Measurements from ENCODE around the gene ZBED6.

Gene ZBED6

DNA sequence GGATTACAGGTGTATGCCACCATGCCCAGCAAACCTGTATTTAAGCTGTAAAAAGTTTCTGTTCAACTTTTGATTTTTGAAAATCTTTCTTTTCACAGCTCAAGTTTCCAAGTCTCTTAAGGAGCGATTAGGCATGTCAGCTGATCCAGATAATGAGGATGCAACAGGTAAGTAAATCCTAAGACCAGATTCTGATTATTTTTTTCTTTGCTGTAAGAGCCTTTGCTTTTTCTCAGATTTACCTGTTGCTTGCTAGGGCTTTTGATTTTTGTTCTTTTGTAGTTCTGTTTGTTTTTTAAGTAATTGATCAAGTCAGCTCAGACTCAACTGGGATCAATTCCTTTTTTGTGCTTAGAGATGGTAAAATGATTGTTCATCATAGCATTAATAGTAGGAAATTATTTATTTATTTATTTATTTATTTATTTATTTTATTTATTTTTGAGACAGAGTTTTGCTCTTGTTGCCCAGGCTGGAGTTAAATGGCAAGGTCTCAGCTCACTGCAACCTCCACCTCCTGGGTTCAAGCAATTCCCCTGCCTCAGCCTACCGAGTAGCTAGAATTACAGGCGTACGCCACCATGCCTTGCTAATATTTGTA is 44.9 kb downstream of the ZBED6 start:
- DNase-seq: no peak

DNA sequence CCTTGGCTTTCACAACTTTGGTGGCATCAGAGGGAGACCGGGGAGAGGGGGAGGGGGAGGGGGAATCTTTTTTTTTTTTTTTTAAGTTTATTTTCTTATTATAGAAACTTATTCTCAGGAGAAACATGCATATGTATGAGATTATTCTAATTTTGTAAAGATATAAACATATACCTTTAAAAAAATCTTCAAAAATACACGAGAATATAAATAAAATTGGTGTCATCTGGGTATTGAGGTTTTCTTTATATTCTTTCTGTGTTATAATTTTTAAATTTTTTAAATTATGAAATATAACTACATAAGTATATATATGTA is 47.1 kb downstream of the ZBED6 start:
- DNase-seq: no peak

- no peak for DNase-seq
Measured at GRCh38 chr1:203843435-203843834, 48.0 kb downstream of the ZBED6 start.

All from fibroblast of skin of scalp (primary cell).